NCI-H1436 (cell line): Measurements from ENCODE around the gene CHD5.
A peak's percentile ranks its signal among the peaks of the same experiment; 100 is the strongest.

ENCODE experiments used
- DNase-seq: peaks from one replicate; lab custom pipeline; 2025; lab: John Stamatoyannopoulos, UW

CHD5 gene

GRCh38 chr1:6131561-6131960 lies 48.6 kb downstream of the CHD5 start:
- no peak for DNase-seq

- no peak for DNase-seq
Measured at GRCh38 chr1:6130596-6130995, 49.5 kb downstream of the CHD5 start.

GRCh38 chr1:6130036-6130435 lies 50.1 kb downstream of the CHD5 start:
- DNase-seq = no peak

- no peak for DNase-seq
Measured at GRCh38 chr1:6129313-6129712, 50.8 kb downstream of the CHD5 start.

GRCh38 chr1:6128276-6129081 lies 51.6 kb downstream of the CHD5 start:
- no peak for DNase-seq

- DNase-seq = peak; percentile 42
Measured at GRCh38 chr1:6127587-6128163, 52.4 kb downstream of the CHD5 start.

GRCh38 chr1:6126521-6127067 lies 53.5 kb downstream of the CHD5 start:
- no peak for DNase-seq

- DNase-seq = no peak
Measured at GRCh38 chr1:6126028-6126427, 54.1 kb downstream of the CHD5 start.

GRCh38 chr1:6125366-6125765 lies 54.8 kb downstream of the CHD5 start:
- no peak for DNase-seq

GRCh38 chr1:6124746-6125365 lies 55.3 kb downstream of the CHD5 start:
- no peak for DNase-seq

- no peak for DNase-seq
Measured at GRCh38 chr1:6124341-6124740, 55.8 kb downstream of the CHD5 start.

- no peak for DNase-seq
Measured at GRCh38 chr1:6123816-6124215, 56.3 kb downstream of the CHD5 start.

GRCh38 chr1:6123083-6123482 lies 57.0 kb downstream of the CHD5 start:
- no peak for DNase-seq

GRCh38 chr1:6121651-6122370 lies 58.3 kb downstream of the CHD5 start:
- no peak for DNase-seq

- no peak for DNase-seq
Measured at GRCh38 chr1:6121021-6121421, 59.1 kb downstream of the CHD5 start.

GRCh38 chr1:6118415-6118814 lies 61.7 kb downstream of the CHD5 start:
- DNase-seq = no peak

GRCh38 chr1:6117624-6118023 lies 62.5 kb downstream of the CHD5 start:
- no peak for DNase-seq

- DNase-seq = no peak
Measured at GRCh38 chr1:6117064-6117463, 63.1 kb downstream of the CHD5 start.

GRCh38 chr1:6116137-6116536 lies 64.0 kb downstream of the CHD5 start:
- DNase-seq = no peak

- no peak for DNase-seq
Measured at GRCh38 chr1:6113745-6114144, 66.4 kb downstream of the CHD5 start.

GRCh38 chr1:6113116-6113515 lies 67.0 kb downstream of the CHD5 start:
- DNase-seq = no peak

GRCh38 chr1:6112690-6113005 lies 67.5 kb downstream of the CHD5 start:
- no peak for DNase-seq
